Mesenchymal stem cell (in vitro differentiated cells and primary cell): ENCODE measurements around the gene PLA2G2F.

Source experiments
- DNase-seq: peaks from one replicate; pipeline ENCODE4 v3.0.0-alpha.2; 2013
- H2AFZ ChIP-seq: one replicate; pipeline ENCODE4 v1.6.1; 2013; ENCODE audit warnings: low read depth, mild to moderate bottlenecking, control low read depth, inconsistent platforms, low read length, moderate library complexity
- H2AK5ac ChIP-seq: 2 replicates; pipeline ENCODE4 v1.6.1; 2013; ENCODE audit warnings: low read length, moderate library complexity, mild to moderate bottlenecking, inconsistent platforms; ENCODE audit not compliant: severe bottlenecking
- H2BK120ac ChIP-seq: one replicate; pipeline ENCODE4 v1.6.1; 2013; ENCODE audit warnings: low read depth, mild to moderate bottlenecking, inconsistent platforms, low read length, moderate library complexity
- H2BK12ac ChIP-seq, 2 experiments: one replicate each; pipeline ENCODE4 v1.6.1; 2013; ENCODE audit warnings: inconsistent platforms in 2 of 2, low read length in 2 of 2, mild to moderate bottlenecking in 2 of 2, moderate library complexity in 2 of 2, control low read depth in 1 of 2
- H2BK15ac ChIP-seq: one replicate; pipeline ENCODE4 v1.6.1; 2013; ENCODE audit warnings: mild to moderate bottlenecking, low read depth, inconsistent platforms; ENCODE audit not compliant: poor library complexity, severe bottlenecking
- H2BK5ac ChIP-seq: 2 replicates; pipeline ENCODE4 v1.6.1; 2013; ENCODE audit warnings: low read depth, mild to moderate bottlenecking, low read length, control low read depth, inconsistent platforms; ENCODE audit not compliant: poor library complexity, severe bottlenecking
- H3K14ac ChIP-seq, 2 experiments: one replicate each; pipeline ENCODE4 v1.6.1; 2013; ENCODE audit warnings: inconsistent platforms in 2 of 2, low read length in 2 of 2, control low read depth in 1 of 2, mild to moderate bottlenecking in 1 of 2, moderate library complexity in 1 of 2
- H3K18ac ChIP-seq, 2 experiments: one replicate each; pipeline ENCODE4 v1.6.1; 2013; ENCODE audit warnings: inconsistent platforms in 2 of 2, low read length in 2 of 2, control low read depth in 1 of 2, low read depth in 1 of 2, mild to moderate bottlenecking in 1 of 2
- H3K23ac ChIP-seq, 2 experiments: one replicate each; pipeline ENCODE4 v1.6.1; 2013; ENCODE audit warnings: inconsistent platforms in 2 of 2, low read length in 2 of 2, mild to moderate bottlenecking in 2 of 2, moderate library complexity in 2 of 2, control low read depth in 1 of 2
- H3K27ac ChIP-seq: 2 replicates; pipeline ENCODE4 v1.5.1; 2013; ENCODE audit warnings: mild to moderate bottlenecking, moderate library complexity, low read length, control low read depth, inconsistent platforms; ENCODE audit not compliant: poor library complexity, severe bottlenecking
- H3K27me3 ChIP-seq, 2 experiments: 2 replicates each; pipeline versions ENCODE4 v1.6.1 to v1.7.0; 2013; ENCODE audit warnings: low read length in 2 of 2, mild to moderate bottlenecking in 2 of 2, moderate library complexity in 2 of 2, control low read depth in 1 of 2, inconsistent platforms in 1 of 2; ENCODE audit not compliant: control insufficient read depth in 1 of 2, insufficient read depth in 1 of 2
- H3K36me3 ChIP-seq, 2 experiments: 2 replicates each; pipeline versions ENCODE4 v1.6.1 to v1.7.0; 2013; ENCODE audit warnings: low read length in 2 of 2, control low read depth in 1 of 2, inconsistent platforms in 1 of 2, low read depth in 1 of 2, mild to moderate bottlenecking in 1 of 2; ENCODE audit not compliant: insufficient read depth in 2 of 2, control insufficient read depth in 1 of 2
- H3K4ac ChIP-seq, 2 experiments: one replicate each; pipeline ENCODE4 v1.6.1; 2013; ENCODE audit warnings: inconsistent platforms in 2 of 2, low read length in 2 of 2, mild to moderate bottlenecking in 2 of 2, moderate library complexity in 2 of 2, control low read depth in 1 of 2, low read depth in 1 of 2
- H3K4me1 ChIP-seq: 2 replicates; pipeline ENCODE4 v1.6.1; 2013; ENCODE audit warnings: low read depth, low read length, control low read depth; ENCODE audit not compliant: control insufficient read depth, insufficient read depth
- H3K4me2 ChIP-seq: 2 replicates; pipeline ENCODE4 v1.6.1; 2013; ENCODE audit warnings: low read length, mild to moderate bottlenecking, inconsistent platforms; ENCODE audit not compliant: poor library complexity, severe bottlenecking
- H3K4me3 ChIP-seq, 2 experiments: 2 replicates each; pipeline versions ENCODE4 v1.5.1 to v1.7.0; 2013; ENCODE audit warnings: low read length in 2 of 2, mild to moderate bottlenecking in 2 of 2, control low read depth in 1 of 2, low read depth in 1 of 2; ENCODE audit not compliant: insufficient read depth in 1 of 2
- H3K79me1 ChIP-seq: replicated peaks from 2 replicates; pipeline ENCODE4 v1.6.1; 2013; ENCODE audit warnings: mild to moderate bottlenecking, control low read depth, low read length, inconsistent platforms; ENCODE audit not compliant: poor library complexity, severe bottlenecking
- H3K9ac ChIP-seq: 2 replicates; pipeline ENCODE4 v1.7.0; 2013; ENCODE audit warnings: mild to moderate bottlenecking, low read length, moderate library complexity
- H3K9me3 ChIP-seq: 2 replicates; pipeline ENCODE4 v1.7.0; 2013; ENCODE audit warnings: mild to moderate bottlenecking, low read length; ENCODE audit not compliant: control insufficient read depth
- H4K8ac ChIP-seq: one replicate; pipeline ENCODE4 v1.6.1; 2013; ENCODE audit warnings: inconsistent platforms, mild to moderate bottlenecking, low read length, moderate library complexity
- H4K91ac ChIP-seq: one replicate; pipeline ENCODE4 v1.6.1; 2013; ENCODE audit warnings: mild to moderate bottlenecking, low read length, inconsistent platforms
- WGBS: methylation state at CpG from one replicate; pipeline ENCODE4 v1.1.7; 2013; ENCODE audit warnings: mixed read lengths; 5-methylcytosine and 5-hydroxymethylcytosine counted together

The PLA2G2F gene

DNA sequence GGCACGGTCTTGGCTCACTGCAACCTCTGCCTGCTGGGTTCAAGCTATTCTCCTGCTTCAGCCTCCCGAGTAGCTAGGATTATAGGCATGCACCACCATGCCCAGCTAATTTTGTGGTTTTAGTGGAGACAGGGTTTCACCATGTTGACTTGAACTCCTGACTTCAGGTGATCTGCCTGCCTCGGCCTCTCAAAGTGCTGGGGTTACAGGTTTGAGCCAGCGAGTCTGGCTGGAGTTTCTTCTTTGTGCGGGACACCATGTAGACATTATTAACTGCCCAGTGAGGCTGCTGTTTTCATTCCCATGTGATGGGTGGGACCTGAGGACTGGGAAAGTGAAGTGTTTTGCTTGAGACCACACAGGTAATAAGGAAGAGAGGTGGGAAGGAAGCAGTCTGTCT lies 45.8 kb upstream of the PLA2G2F start:
- Histone ChIP-seq H3K36me3 (peaks cover 0 to 3% of the 10 kb centered on the region in 2 experiments), H3K27me3 (peaks cover 0 to 9% of the 10 kb centered on the region in 2 experiments)
- 76% methylated on average over 5 of the region's 5 CpGs for WGBS

DNA sequence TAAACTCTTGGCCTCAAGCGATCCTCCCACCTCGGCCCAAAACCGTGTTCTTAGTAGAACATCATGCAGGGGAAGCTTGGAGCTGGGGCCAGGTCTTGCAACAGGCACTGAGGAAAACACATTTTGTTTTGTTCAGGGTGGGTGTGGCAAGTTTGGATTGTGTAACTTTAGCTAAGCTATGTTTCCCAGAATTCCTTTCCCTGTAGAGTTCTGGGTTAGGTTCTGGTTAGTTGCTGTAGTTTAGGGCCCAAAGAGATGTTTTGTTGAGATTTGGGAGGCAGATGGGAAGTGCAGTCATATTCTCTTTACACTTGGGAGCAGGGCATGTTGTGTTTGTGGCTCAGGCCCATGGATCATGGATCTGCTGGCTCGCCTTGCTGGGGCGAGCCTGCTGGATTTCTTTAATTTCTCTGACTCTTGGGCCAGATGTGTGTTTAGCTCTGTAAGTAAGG lies 45.2 kb upstream of the PLA2G2F start:
- Histone ChIP-seq H3K27me3 (peaks cover 0 to 9% of the 10 kb centered on the region in 2 experiments), H4K8ac (no peak overlapping the region), H3K23ac (no peak overlapping the region), H2BK5ac (no peak overlapping the region), H3K9ac (peak overlapping the region; percentile 74), H2BK12ac (no peak overlapping the region), H3K9me3 (peaks cover 5% of the 10 kb centered on the region), H3K14ac (no peak overlapping the region), H2AFZ (no peak overlapping the region), H2BK120ac (no peak overlapping the region), H4K91ac (no peak overlapping the region), H3K4me1 (no peaks in the 10 kb centered on the region), H3K4me3 (peak overlapping the region in 1 of 2 experiments; percentile 19), H2BK15ac (no peak overlapping the region), H3K79me1 (no peaks in the 10 kb centered on the region), H3K4ac (no peak overlapping the region), H3K4me2 (no peak overlapping the region), H3K36me3 (peaks cover 0 to 3% of the 10 kb centered on the region in 2 experiments), H2AK5ac (no peak overlapping the region), H3K18ac (no peak overlapping the region), H3K27ac (no peak overlapping the region)
- no peak for DNase-seq
- 89% methylated on average over 5 of the region's 5 CpGs for WGBS

More for the DNA sequence above, 45.8 kb upstream of the PLA2G2F start:
- Histone ChIP-seq H2BK12ac (no peak overlapping the region), H3K18ac (no peak overlapping the region), H3K9ac (peak overlapping the region; percentile 74), H2BK15ac (no peak overlapping the region), H2AFZ (no peak overlapping the region), H3K79me1 (no peaks in the 10 kb centered on the region), H3K9me3 (peaks cover 5% of the 10 kb centered on the region), H3K23ac (no peak overlapping the region), H3K4me1 (no peaks in the 10 kb centered on the region), H3K4me2 (no peak overlapping the region), H3K4ac (no peak overlapping the region), H3K27ac (no peak overlapping the region), H3K14ac (no peak overlapping the region), H2BK120ac (no peak overlapping the region), H4K91ac (no peak overlapping the region), H2AK5ac (no peak overlapping the region), H4K8ac (no peak overlapping the region), H3K4me3 (no peak overlapping the region), H2BK5ac (no peak overlapping the region)
- no peak for DNase-seq

DNA sequence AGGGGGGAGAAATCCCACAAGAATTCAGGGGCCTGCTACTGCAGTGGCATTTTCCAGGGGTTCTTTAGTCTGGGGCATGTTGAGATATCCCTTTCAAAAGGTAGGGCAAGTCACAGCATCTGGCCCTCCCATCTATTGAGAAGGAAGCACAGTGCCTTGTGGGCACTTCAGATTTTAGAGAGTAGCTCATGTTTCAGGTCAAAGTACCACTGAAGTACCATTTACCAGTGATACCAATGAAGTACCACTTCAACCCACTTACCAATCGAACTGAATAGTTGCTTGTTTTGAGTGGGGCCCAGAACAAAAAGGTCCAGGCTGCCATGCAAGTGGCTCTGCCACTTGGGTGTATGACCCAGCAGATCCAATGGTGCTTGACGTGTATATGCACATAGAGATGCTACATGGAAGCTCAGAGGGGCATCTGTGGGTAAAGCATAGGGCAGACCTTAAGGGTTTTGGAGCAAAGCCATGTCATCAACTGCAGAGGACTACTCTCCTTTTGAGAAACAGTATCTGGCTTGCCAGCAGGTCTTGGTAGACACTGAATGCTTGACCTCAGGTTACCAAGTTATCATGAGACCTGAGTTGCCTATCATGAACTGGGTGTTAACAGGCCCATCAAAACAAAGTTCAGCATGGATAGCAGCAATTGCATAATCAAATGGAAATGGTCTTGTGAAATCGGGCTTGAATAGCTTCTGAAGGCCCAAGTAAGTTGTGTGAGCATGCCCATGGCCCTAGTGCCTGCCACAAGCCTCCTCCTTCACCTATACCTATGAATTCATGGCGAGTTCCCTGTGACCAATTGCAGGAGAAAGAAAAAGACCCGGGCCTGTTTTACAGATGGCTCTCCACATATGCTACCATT lies 43.3 kb upstream of the PLA2G2F start:
- Histone ChIP-seq H3K14ac (no peak overlapping the region), H3K79me1 (no peaks in the 10 kb centered on the region), H4K91ac (no peak overlapping the region), H2BK5ac (no peak overlapping the region), H3K27ac (no peak overlapping the region), H2AK5ac (no peak overlapping the region), H3K4me3 (no peak overlapping the region), H4K8ac (no peak overlapping the region), H2AFZ (no peak overlapping the region), H3K36me3 (no peaks in the 10 kb centered on the region), H3K4ac (no peak overlapping the region), H3K4me2 (no peak overlapping the region), H3K9ac (no peak overlapping the region), H3K27me3 (peaks cover 0 to 13% of the 10 kb centered on the region in 2 experiments), H3K18ac (no peak overlapping the region), H2BK15ac (no peak overlapping the region), H2BK12ac (no peak overlapping the region), H3K9me3 (peaks cover 5% of the 10 kb centered on the region), H3K23ac (no peak overlapping the region), H2BK120ac (no peak overlapping the region), H3K4me1 (no peaks in the 10 kb centered on the region)
- 45% methylated on average over 4 of the region's 5 CpGs for WGBS
- DNase-seq, result no peak

DNA sequence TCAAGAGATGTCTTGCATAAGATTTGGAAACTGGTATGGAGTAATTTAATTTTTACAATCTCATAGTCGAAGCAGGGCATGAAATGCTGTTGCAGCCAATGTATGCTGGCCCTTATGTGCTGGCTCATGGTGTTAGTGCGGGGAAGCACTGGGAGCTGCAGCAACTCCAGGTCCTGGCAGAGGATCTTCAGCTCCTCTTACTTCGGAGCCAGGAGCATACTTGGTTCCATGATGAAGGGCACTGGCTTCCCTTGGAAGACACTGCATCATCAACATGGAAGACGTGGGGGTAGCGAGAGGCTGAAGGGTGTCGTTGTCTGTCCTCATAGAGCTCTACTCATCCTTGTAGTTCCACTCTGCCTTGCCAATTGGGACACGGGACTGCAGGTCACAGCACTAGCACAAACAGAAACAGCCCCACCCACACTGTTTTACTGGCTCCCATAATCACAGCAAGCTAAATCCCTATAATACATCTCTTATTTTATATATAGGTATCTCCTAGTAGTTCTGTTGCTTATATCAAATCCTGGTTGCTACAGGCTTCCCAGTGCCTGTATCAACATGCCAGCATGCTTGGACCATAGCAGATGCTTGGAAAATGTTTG lies 42.2 kb upstream of the PLA2G2F start:
- no peaks in the 10 kb centered on the region for H3K36me3 ChIP-seq
- no peak overlapping the region for H2BK5ac ChIP-seq
- no peak overlapping the region for H3K4me3 ChIP-seq
- no peaks in the 10 kb centered on the region for H3K79me1 ChIP-seq
- no peak overlapping the region for H3K9ac ChIP-seq
- H3K23ac ChIP-seq, result no peak overlapping the region
- no peak overlapping the region for H2BK15ac ChIP-seq
- no peak overlapping the region for H3K18ac ChIP-seq
- peaks cover 0 to 13% of the 10 kb centered on the region in 2 experiments for H3K27me3 ChIP-seq
- H3K14ac ChIP-seq, result no peak overlapping the region
- WGBS, result 75% methylated on average over 7 of the region's 7 CpGs
- H3K4me2 ChIP-seq, result no peak overlapping the region
- no peak overlapping the region for H4K8ac ChIP-seq
- DNase-seq, result no peak
- H3K27ac ChIP-seq, result no peak overlapping the region
- no peak overlapping the region for H4K91ac ChIP-seq
- no peak overlapping the region for H3K4ac ChIP-seq
- no peak overlapping the region for H2BK12ac ChIP-seq
- no peak overlapping the region for H2AK5ac ChIP-seq
- H2BK120ac ChIP-seq, result no peak overlapping the region
- no peaks in the 10 kb centered on the region for H3K4me1 ChIP-seq
- H2AFZ ChIP-seq, result no peak overlapping the region
- peaks cover 5% of the 10 kb centered on the region for H3K9me3 ChIP-seq
